HL-60 (cell line): ENCODE results near the gene SLCO6A1.

ENCODE experiments used
- CTCF ChIP-seq: IDR thresholded peaks from one replicate; pipeline ENCODE4 v1.5.1; 2011; ENCODE audit warnings: low read length, control low read depth, inconsistent platforms; ENCODE audit not compliant: insufficient read depth
- GABPA ChIP-seq: IDR thresholded peaks from 2 replicates; pipeline ENCODE4 v1.6.1; 2012; ENCODE audit warnings: low read depth
- POLR2AphosphoS5 ChIP-seq: IDR thresholded peaks from 2 replicates; pipeline ENCODE4 v1.6.1; 2012; ENCODE audit warnings: low read depth
- REST ChIP-seq: IDR thresholded peaks from 2 replicates; pipeline ENCODE4 v1.6.1; 2012; ENCODE audit warnings: low read depth; ENCODE audit not compliant: insufficient replicate concordance

- TF ChIP-seq CTCF (no peak), POLR2AphosphoS5 (no peak), REST (no peak), GABPA (no peak)
Observed at GRCh38 chr5:102433473-102433872, 65.3 kb downstream of the SLCO6A1 start.
